GM18505 (cell line): ENCODE data around the gene KLF15.

Experiments
- ATAC-seq: cut with Tn5 transposase; IDR thresholded peaks from one replicate; pipeline ENCODE4 v1.9.1; 2021; ENCODE audit not compliant: unreplicated experiment
- POLR2A ChIP-seq: IDR thresholded peaks from 4 replicates; pipeline ENCODE4 v1.6.1; 2011; ENCODE audit warnings: borderline replicate concordance; ENCODE audit not compliant: insufficient read depth, insufficient read length; ENCODE audit errors: extremely low read depth

The KLF15 gene

DNA sequence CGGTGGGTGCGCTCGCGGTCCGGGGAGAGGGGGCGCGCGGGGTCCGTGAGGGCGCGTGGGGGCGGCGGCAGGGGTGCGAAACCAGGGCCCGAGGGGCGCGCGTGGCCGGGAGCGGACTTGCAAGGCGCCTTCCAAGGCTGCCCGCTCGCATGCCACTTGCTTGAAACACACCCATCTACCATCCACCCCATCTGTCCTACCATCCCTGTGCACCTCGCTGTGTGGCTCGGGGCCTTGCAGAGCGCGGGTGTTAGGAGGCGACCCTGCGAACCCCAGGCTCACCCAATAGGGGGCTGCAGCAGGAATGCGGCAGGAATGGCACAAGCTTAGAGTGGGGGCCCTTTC, 37.7 kb upstream of the KLF15 start:
- no peak for ATAC-seq
- TF ChIP-seq POLR2A, result no peak

- no peak for TF ChIP-seq POLR2A
- ATAC-seq, result no peak
Measured at GRCh38 chr3:126394179-126394976, 37.2 kb upstream of the KLF15 start, which contains the start of gene CFAP100. Gene CFAP100, plus strand, starts transcription at chr3:126394909. Its CDS starts 1,092 bp downstream, at chr3:126396001.

DNA sequence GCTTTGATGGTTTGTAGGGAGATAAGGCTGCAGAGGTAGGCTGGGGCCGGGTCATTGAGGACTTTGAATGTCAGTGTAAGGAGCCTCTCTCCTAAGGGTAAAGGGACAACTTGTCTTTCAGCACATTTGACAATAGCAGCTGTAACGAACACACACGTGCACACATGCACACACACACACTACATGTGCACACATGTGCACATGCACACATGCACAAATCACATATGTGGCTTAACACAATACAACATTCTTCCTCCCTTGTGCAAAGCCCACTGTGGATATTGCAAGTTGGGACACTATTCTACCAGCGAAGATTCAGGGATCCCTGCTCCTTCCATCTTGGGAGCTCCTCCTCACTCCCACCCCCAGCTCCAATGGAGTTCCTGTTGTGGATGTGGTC, 36.4 kb upstream of the KLF15 start:
- TF ChIP-seq POLR2A, result no peak
- ATAC-seq, result no peak

DNA sequence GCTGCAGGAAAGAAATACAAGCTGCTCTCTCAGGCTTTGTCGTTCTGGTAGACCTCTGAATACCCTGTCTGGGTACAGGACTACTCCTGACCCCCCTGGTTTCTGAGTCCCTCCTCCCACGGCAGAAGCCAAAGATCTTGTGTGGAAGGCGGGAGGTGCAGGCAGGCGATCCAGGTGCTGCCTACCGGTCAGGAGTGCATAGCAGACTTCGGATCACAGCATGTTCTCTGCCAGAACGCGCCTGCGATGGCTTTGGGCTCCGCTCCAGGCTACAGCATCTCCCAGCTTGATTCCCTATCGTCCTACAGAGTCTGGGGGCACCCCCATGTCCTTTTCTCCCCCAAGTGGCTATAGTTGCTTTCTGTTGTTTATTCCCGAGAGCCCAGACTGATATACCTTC, 35.0 kb upstream of the KLF15 start:
- ATAC-seq, result no peak

GRCh38 chr3:126391631-126392030, 34.4 kb upstream of the KLF15 start:
- no peak for ATAC-seq
- TF ChIP-seq POLR2A, result no peak

More for the DNA sequence above, 35.0 kb upstream of the KLF15 start:
- no peak for TF ChIP-seq POLR2A

DNA sequence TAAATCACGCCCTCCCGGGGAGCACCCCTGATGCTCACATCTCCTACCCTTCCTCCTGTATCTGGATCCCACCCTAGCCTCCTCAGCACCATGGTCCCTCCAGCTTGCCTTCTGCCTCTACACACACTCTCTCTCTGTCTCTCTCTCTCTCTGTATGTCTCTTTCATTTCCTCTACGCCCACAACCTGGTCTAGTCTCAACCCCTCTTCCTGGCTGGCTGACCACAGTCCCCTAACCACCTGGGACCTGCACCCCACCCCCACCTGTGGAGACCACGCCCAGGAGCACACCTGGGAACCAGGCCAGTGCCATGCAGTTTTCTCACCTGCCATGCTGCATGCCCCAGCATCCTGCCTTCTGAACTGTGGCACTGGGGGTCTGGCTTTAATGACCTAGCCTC, 33.5 kb upstream of the KLF15 start:
- TF ChIP-seq POLR2A, result no peak
- no peak for ATAC-seq

DNA sequence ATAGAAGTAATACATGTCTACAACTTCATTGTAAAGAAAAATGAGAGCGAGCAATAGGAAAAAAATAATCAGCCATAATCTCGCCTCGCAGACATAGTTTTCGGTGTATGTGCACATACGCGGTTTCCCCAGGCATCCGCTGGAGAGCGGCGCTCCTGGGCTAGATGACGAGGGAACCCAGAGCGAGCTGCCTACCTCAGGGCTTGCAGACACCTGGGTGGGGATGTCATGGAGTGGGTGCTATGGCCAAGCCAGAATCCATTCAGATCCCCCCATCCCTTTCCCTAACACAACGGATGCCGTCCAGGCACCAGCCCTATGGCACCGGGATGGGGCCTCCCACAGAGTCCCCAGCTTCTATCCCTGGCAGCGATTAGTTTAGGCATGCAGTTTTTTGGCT, 33.0 kb upstream of the KLF15 start:
- TF ChIP-seq POLR2A, result no peak
- no peak for ATAC-seq

GRCh38 chr3:126389794-126390146, 32.6 kb upstream of the KLF15 start:
- no peak for TF ChIP-seq POLR2A
- ATAC-seq, result no peak

DNA sequence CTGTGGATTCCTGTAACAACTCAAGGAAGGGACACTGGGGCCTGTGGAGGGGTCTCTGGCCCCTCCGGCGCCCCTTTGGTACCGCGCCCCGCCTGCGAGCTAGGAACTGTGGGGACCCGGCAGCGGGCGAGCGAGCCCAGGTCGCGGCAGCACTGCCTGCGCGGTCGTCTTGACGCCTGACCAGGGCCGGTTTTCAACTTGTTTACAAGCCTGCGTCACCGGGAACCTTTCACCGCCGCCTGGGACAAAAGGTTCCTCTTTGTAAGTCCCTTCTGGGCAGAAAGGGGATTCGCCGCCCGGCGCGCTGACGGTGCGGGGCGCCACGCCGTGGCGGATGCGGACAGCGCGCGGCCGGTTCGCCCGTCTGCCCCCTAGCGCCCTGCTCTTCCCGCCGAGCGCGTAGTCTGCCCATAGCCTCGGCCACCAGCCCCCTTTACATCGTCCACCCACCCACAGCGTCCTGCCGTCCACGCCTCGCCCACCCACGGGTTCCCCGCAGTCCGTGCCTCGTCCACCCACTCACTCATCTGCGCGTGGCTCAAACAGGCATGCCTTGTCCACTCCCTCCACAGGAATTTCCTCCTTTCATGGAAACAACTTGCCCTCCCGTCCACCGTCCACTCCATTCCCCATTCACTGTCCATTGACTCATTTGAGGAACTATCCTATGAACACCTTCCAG, 32.0 kb upstream of the KLF15 start:
- no peak for ATAC-seq
- no peak for TF ChIP-seq POLR2A

DNA sequence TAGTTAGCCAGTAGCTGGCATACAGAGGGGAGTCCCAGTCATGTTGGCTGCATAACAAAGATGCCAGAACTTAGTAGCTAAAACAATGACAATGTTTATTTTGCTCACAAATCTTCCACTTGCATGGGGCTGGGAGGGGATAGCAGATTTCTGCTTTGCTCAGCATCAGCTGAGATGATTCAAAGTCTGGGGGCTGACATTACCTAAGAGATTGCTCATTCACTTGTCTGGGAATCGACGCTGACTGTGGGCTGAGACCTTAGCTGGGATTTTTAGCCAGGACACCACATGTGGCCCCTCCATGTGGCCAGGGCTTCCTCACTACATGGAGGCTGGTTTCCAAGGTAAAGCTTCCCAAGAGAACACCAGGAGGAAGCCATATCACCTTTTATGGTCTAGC, 24.8 kb upstream of the KLF15 start:
- TF ChIP-seq POLR2A, result no peak
- ATAC-seq, result no peak

- no peak for TF ChIP-seq POLR2A
- ATAC-seq, result no peak
Measured at GRCh38 chr3:126380011-126380768, 23.0 kb upstream of the KLF15 start.

DNA sequence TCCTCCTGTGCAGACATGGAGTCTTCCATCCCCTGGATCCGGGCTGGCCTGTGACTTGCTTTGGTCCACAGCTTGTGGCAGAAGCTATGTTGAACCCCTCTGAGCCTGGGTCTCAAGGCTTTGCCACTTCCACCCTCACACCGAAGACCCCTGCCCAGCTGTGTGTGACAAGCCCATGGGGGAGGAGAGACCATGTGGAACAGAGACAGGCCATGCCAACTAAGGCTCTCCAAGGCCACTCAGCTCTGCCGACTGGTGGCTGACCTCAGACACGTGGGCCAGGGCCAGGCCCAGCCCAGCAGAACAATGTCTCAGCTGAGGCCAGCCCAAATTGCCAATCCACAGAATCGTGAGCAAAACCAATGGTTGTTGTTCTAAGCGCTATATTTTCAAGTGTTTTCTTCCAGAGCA, 21.1 kb upstream of the KLF15 start:
- TF ChIP-seq POLR2A, result no peak
- no peak for ATAC-seq

DNA sequence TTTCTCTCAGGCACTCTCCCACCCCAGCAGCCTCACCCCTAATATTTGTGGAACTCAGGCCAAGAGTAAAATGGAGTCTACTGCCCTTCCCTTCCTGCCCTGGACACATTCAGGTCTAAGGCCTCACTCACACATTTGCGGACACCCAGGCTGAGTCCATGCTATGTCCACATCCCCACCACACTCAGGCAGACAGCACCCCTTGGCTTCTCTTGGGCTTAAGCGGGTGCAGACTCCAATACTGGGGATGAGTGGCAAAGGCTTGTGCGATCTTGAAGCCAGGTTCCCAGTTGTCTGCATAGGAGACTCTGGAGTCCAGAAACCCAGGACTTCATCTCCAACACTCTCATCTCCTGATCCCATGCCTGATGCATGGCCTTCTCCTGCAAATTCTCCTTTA, 20.0 kb upstream of the KLF15 start:
- TF ChIP-seq POLR2A, result no peak
- no peak for ATAC-seq

GRCh38 chr3:126376444-126376843, 19.2 kb upstream of the KLF15 start:
- TF ChIP-seq POLR2A, result no peak
- ATAC-seq, result no peak
